GM18909 (cell line): Measurements from ENCODE around the gene LMF1.
"Not testable (repeated sequence)": the region's sequence is repeated elsewhere in the genome, so short reads cannot be mapped to it uniquely, and the experiment has no call there.

ENCODE experiments used
- ATAC-seq: cut with Tn5 transposase; IDR thresholded peaks from one replicate; pipeline ENCODE4 v1.9.1; 2021; ENCODE audit warnings: mild to moderate bottlenecking; ENCODE audit not compliant: unreplicated experiment, poor library complexity

The LMF1 gene

GRCh38 chr16:886802-887731, 83.7 kb downstream of the LMF1 start:
- no peak for ATAC-seq

DNA sequence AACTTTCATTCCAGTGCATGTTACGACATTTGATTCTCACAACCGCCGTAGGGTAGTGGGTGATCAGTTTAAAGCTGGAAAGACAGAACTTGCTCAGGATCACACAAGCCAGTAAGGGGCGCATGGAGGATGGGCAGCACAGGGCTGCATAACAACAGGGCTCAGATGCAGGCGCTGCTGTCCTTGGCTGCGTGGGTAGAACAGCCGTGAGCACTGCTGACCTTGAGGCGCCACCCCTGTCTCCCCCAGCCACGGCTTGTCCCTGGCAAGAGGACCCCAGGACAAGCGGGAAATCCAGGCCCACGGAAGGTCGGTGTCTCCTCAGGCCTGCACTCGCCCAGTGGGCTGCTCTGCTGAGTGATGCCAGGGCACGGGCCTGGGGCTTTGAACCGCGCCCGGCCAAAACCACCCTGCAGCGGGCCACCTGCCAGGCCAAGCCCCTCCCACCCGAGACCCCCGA, 84.7 kb downstream of the LMF1 start:
- ATAC-seq = no peak

DNA sequence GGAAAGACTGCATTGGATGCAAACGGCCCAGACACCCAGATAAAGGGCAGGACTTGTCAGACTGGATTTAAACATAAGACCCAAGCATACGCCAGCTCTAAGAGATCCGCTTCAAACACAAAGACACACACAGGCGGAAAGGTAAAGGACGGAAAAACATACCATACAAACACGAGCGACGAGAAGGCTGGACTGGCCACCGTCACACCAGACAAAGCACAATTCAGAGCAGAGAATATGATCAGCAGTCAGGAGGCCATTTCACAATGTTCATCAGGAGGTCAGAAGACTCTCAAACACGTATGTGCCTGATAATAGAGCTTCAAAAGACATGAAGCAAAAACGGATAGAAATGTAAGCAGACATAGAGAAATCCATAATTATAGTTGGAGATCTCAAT, 85.4 kb downstream of the LMF1 start:
- ATAC-seq = no peak

GRCh38 chr16:884232-884631, 86.6 kb downstream of the LMF1 start:
- ATAC-seq = no peak

DNA sequence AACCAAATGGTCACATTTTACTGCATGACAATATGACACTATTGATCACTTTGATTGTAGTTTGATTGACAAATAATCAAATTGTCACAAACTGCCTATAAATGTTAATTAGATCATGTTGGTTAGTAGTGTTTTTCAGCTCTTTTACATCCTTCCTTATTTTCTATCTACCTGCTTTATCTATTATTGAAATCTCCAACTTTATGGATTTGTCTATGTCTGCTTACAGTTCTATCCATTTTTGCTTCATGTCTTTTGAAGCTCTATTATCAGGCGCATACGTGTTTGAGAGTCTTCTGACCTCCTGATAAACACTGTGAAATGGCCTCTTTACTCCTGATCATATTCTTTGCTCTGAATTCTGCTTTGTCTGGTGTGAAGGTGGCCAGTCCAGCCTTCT, 87.0 kb downstream of the LMF1 start:
- ATAC-seq = no peak

GRCh38 chr16:883340-883739, 87.4 kb downstream of the LMF1 start:
- no peak for ATAC-seq

DNA sequence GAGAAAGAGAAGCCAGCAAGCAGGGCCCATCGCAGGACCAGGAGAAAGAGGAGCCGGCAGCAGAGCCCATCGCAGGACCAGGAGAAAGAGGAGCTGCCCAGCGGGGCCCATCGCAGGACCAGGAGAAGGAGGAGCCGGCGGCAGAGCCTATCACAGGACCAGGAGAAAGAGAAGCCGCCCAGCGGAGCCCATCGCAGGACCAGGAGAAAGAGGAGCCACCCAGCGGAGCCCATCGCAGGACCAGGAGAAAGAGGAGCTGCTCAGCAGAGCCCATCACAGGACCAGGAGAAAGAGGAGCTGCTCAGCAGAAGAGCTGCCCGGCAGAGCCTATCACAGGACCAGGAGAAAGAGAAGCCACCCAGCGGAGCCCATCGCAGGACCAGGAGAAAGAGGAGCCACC, 88.1 kb downstream of the LMF1 start:
- ATAC-seq = not testable (repeated sequence)

DNA sequence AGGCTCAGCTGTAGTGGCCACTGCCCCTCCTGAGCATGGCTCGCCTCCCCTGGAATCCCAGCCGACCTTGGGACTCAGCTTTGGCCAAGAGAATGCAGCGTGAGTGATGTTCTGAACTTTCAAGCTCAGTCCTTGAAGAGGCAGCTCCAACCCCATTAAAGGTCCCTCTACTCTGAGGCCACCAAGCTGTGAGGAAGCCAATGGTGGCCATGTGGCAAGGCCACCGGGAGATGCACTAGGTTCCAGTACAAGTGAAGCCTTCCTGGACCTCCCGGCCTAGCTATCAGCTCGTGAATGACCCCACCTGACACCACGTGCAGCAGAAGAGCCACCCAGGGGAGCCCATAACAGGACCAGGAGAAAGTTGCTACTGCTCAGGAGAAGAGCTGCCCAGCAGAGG, 88.5 kb downstream of the LMF1 start:
- no peak for ATAC-seq

DNA sequence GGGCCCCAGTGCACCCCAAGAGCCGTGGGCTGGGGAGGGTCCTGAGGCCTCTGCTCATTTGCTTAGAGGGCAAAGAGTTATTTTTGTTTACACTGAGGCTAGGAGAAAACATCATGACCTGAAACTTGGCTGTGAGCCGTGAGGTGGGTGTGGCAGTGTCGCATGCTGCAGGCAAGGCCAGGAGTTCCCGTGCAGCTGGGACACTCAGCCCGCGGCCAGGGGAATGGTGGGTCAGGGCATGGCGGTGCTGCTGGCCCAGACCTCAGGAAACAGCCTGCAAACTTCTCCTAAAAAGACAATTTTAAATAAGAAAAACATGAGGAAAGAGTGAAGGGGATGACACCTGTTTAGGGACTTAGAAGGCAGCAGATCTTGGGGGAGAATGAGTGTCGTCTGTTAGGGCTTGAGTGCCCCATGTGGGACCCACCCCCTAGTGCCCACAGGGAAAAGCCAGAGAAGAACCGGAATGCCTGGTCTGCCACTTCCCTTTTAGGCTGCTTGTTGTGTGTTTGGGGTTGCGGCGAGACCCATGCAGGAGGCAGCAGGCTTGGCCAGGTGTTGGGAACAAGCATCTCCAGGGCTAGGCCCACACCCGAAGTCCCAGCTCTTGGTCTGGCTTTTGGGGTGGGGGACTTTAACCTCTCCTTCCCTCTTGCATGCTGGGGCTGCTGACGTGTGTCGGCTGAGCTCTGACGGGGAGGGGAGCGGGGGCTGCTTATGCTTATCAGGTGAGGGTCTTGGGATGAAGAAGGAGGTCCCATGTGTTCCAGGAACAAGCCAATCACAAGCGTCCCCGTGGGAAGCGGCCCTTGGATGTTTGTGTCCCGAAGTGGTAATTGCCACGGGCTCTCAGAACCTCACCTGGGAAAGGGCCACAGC, 89.3 kb downstream of the LMF1 start:
- ATAC-seq = no peak

DNA sequence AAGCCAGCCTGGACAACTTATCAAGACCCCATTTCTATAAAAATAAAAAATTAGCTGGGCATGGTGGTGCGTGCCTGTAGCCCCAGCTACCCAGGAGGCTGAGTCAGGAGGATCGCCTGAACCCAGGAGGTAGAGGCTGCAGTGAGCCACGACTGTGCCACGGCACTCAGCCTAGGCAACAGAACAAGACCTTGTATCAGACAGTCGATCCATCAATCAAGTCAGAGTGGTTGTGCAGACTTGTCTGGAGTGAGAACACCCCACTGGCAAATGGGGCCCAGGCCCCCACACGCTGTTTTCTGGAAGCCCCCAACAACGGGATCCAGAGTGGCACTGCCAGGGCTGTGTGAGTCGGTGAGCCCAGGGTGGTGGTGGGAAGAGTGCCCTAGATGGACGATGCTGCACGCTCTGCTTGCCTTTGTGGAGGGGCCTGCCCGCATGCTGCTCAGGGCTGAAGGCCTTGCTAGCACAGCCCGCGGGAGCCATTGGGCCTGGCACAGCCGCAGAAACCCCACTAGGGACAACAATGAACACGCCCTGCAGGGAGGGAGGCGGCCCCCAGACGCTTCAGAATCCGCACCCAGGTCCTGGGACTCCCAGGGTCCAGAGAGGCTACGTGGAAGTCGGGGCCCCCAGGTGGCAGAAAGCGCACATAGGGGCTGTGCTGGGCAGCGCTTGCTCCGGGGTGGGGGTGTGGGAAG, 90.2 kb downstream of the LMF1 start:
- no peak for ATAC-seq

- no peak for ATAC-seq
Measured at GRCh38 chr16:879986-880385, 90.8 kb downstream of the LMF1 start.

GRCh38 chr16:879461-879861, 91.3 kb downstream of the LMF1 start:
- no peak for ATAC-seq

- ATAC-seq = no peak
Measured at GRCh38 chr16:878886-879285, 91.9 kb downstream of the LMF1 start.

DNA sequence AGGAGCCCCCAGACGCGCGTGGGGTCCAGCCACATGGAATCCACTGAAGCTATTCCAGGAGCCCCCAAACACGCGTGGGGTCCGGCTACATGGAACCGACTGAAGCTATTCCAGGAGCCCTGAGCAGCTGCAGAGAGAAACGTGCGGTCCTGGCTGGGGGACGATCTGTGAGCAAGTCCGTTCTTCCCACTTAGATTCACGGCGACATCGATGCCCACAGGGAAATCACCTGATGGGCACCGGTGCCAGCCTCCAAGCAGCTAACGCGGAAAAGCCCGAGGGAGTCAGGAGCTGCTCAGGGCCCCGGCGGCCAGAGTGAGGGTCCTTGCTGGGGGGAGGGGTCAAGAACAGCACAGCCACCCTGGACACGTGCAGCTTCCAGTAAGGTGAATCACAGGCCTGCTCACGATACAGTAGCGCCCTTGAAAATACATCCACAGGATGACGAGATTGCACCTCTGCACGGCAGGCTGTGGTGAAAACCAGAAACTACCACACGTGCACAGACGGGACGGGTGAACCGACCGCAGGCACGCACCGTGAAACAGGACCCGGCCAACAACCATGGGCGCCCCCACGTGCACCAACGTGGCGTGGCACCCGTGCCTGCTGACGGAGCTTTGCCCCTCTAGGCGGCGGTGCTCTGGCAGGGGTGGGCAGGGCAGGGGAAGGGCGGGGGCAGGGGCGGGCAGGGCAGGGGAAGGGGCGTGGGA, 92.6 kb downstream of the LMF1 start:
- no peak for ATAC-seq

DNA sequence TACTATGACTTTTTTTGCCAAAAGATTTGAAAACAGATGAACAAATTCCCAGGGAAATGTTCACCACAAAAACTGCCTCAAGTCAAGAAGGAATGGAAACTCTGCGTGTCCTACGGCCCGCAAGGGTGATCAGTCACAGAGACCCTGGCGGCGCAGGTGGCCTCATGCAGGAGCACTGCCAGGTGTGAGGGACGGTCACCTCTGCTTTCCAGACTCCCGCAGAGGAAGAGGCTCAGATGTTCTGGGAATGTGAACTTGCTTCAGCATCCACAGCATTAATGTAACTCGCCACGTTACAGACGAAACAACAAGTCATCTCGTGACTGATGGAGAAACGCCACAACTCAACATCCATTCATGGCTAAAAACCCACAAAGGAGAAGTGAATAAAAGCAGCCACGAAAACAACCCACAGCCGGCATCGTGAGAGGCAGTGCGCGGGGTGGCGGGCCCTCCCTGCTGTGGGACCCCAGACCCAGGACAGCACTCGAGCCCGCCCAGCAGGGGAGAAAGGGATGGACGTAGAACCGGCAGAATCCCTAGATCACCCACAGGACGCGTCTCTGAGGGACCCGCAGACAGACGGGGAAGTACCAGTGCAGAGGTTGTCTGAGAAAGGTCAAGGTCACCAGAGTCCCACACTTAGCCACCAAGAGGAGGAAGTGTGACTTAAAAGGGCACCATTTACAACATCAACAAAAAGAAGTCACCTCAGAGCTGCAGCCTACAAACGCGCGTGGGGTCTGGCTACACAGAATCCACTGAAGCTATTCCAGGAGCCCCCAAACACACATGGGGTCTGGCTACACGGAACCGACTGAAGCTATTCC, 93.3 kb downstream of the LMF1 start:
- no peak for ATAC-seq

DNA sequence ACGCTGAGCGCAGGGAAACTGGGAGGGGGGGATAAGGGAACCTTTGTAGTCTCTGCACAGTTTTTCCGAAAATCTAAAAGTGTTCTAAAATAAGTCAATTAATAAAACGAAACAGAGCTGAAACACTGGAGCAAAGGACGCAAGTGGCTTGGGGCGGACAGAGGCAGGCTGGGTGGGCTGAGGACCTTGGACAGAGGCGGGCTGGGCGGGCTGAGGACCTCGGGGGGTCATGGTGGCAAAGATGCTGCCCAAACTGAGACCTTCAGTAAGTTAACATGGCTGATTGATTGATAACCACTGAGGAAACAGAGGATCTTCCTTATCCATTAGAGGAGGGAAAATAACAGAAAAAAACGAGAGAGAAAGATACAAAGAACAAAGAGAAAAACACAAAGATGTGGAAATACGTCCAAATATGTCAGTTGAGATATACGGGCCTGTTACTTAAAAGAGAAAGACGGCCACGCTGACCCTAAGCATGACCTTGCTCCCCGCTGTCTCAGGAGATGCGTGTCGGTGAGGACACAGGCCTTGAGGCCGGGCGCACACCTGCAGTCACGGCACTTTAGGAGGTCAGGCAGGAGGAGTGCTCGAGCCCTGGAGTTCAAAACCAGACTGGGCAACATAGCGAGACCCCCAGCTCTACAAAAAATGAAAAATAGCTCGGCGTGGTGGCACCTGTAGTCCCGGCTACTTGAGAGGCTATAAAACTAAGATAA, 94.1 kb downstream of the LMF1 start:
- no peak for ATAC-seq

- ATAC-seq = no peak
Measured at GRCh38 chr16:876041-876335, 94.8 kb downstream of the LMF1 start.

GRCh38 chr16:875182-876040, 95.4 kb downstream of the LMF1 start:
- no peak for ATAC-seq
